ENCODE measurements around the gene ILF3. TPM values are rescaled to one million over a fixed set of nuclear protein-coding genes. Genes with fewer than 3 reads are reported as not detected.

ILF3 gene
- polyA plus RNA-seq, 3 donors, result 51.6 to 116 (median 79.9) TPM

Other genes starting within 250 kb of the ILF3 start
- gene PDE4A, start 233.8 kb upstream of the ILF3 start, polyA plus RNA-seq, result 10 to 100 TPM in 2 of 3 donors, 1 to 10 TPM in 1; 6.4 to 11.9 (median 10.6) TPM
- 10 to 100 TPM; 26.6 to 50.8 (median 50.0) TPM for gene KEAP1, start 151.0 kb upstream of the ILF3 start, polyA plus RNA-seq
- gene S1PR5, start 136.9 kb upstream of the ILF3 start, polyA plus RNA-seq, result under 1 TPM in 2 of 3 donors, not detected in 1; 0.12 to 0.20 TPM
- 10 to 100 TPM; 12.0 to 23.0 (median 21.5) TPM for gene ATG4D, start 110.4 kb upstream of the ILF3 start, polyA plus RNA-seq
- gene KRI1, start 88.3 kb upstream of the ILF3 start, polyA plus RNA-seq, result 10 to 100 TPM; 14.8 to 17.5 (median 15.2) TPM
- 10 to 100 TPM in 2 of 3 donors, 1 to 10 TPM in 1; 6.3 to 24.3 (median 22.2) TPM for gene CDKN2D, start 85.4 kb upstream of the ILF3 start, polyA plus RNA-seq
- 10 to 100 TPM in 1 of 3 donors, 1 to 10 TPM in 1, not detected in 1; 5.4 to 37.3 TPM for gene AP1M2, start 67.0 kb upstream of the ILF3 start, polyA plus RNA-seq
- 10 to 100 TPM; 32.4 to 68.7 (median 62.9) TPM for gene SLC44A2, start 28.8 kb upstream of the ILF3 start, polyA plus RNA-seq
- gene QTRT1, start 47.1 kb downstream of the ILF3 start, polyA plus RNA-seq, result 10 to 100 TPM; 50.7 to 96.5 (median 59.4) TPM
- 10 to 100 TPM; 56.5 to 81.6 (median 64.2) TPM for gene DNM2, start 63.7 kb downstream of the ILF3 start, polyA plus RNA-seq
- 10 to 100 TPM; 27.9 to 40.1 (median 36.5) TPM for gene TMED1, start 181.9 kb downstream of the ILF3 start, polyA plus RNA-seq
- gene C19orf38, start 194.1 kb downstream of the ILF3 start, polyA plus RNA-seq, result 1 to 10 TPM; 1.4 to 6.6 (median 6.4) TPM
- gene CARM1, start 217.2 kb downstream of the ILF3 start, polyA plus RNA-seq, result 10 to 100 TPM; 17.3 to 28.9 (median 22.4) TPM

All from adipose tissue (tissue), 3 donors.